Hepatocyte (in vitro differentiated cells): Measurements from ENCODE around the gene MAP6. TPM values are rescaled to one million over a fixed set of nuclear protein-coding genes. Genes with fewer than 3 reads are reported as not detected.

Experiments
- DNase-seq: peaks from one replicate; pipeline ENCODE4 v3.0.0-alpha.2; 2016; ENCODE audit warnings: low spot score
- H2AFZ ChIP-seq: fragments of 200-600 bp; sonication (generic); 2 replicates; pipeline ENCODE4 v1.6.0; 2016; ENCODE audit warnings: antibody characterized with exemption, mild to moderate bottlenecking
- H3K27ac ChIP-seq: fragments of 200-600 bp; sonication (generic); 2 replicates; pipeline ENCODE4 v1.5.1; 2016; ENCODE audit warnings: mild to moderate bottlenecking
- H3K27me3 ChIP-seq: fragments of 200-600 bp; sonication (generic); 2 replicates; pipeline ENCODE4 v1.6.1; 2016
- H3K36me3 ChIP-seq: fragments of 200-600 bp; sonication (generic); replicated peaks from 2 replicates; pipeline ENCODE4 v1.5.1; 2016; ENCODE audit warnings: low read depth; ENCODE audit not compliant: insufficient read depth
- H3K4me1 ChIP-seq: fragments of 200-600 bp; sonication (generic); 2 replicates; pipeline ENCODE4 v1.5.1; 2016; ENCODE audit warnings: mild to moderate bottlenecking, moderate library complexity; ENCODE audit not compliant: insufficient read depth
- H3K4me2 ChIP-seq: fragments of 200-600 bp; sonication (generic); 2 replicates; pipeline ENCODE4 v1.6.0; 2016
- H3K4me3 ChIP-seq: fragments of 200-600 bp; sonication (generic); 2 replicates; pipeline ENCODE4 v1.5.1; 2016; ENCODE audit warnings: mild to moderate bottlenecking
- H3K79me2 ChIP-seq: fragments of 200-600 bp; sonication (generic); 2 replicates; pipeline ENCODE4 v1.6.0; 2017; ENCODE audit warnings: mild to moderate bottlenecking
- H3K9me2 ChIP-seq: fragments of 200-600 bp; sonication (generic); replicated peaks from 2 replicates; pipeline ENCODE4 v1.6.0; 2017; ENCODE audit warnings: mild to moderate bottlenecking; ENCODE audit not compliant: insufficient read depth
- H3K9me3 ChIP-seq: fragments of 200-600 bp; sonication (generic); 2 replicates; pipeline ENCODE4 v1.5.1; 2016; ENCODE audit warnings: low read depth, mild to moderate bottlenecking
- H4K20me1 ChIP-seq: fragments of 200-600 bp; sonication (generic); 2 replicates; pipeline ENCODE4 v1.6.0; 2016; ENCODE audit warnings: mild to moderate bottlenecking; ENCODE audit not compliant: insufficient read depth, poor library complexity, severe bottlenecking
- EZH2 ChIP-seq: fragments of 200-600 bp; sonication (generic); IDR thresholded peaks from 2 replicates; pipeline ENCODE4 v1.6.1; 2016; ENCODE audit warnings: antibody characterized with exemption, mild to moderate bottlenecking, borderline replicate concordance
- EZH2phosphoT487 ChIP-seq: fragments of 200-600 bp; sonication (generic); IDR thresholded peaks from one replicate; pipeline ENCODE4 v1.6.1; 2018; ENCODE audit warnings: antibody characterized with exemption, mild to moderate bottlenecking, low read depth, moderate library complexity; ENCODE audit not compliant: unreplicated experiment, severe bottlenecking
- WGBS: methylation state at CpG from one replicate; pipeline ENCODE4 v1.1.6; 2016; ENCODE audit warnings: low lambda C conversion rate; ENCODE audit errors: missing lambda C conversion rate; 5-methylcytosine and 5-hydroxymethylcytosine counted together
- polyA plus RNA-seq: library from polyadenylated mRNA; unstranded; fragments of >200 nt; fragmentation: Nextera tagmentation; extraction: Ambion mirVana; gene quantifications from 2 replicates; pipeline ENCODE4 v1.2.1, GENCODE V29; 2016
- total RNA-seq: library from RNA; depleted of rRNA; stranded (reverse); fragments of >200 nt; gene quantifications from 2 replicates; pipeline ENCODE4 v1.2.3, GENCODE V29; 2014
- TF ChIP-seq, protein P1 (sequence below): fragments of 200-600 bp; sonication (generic); IDR thresholded peaks from 2 replicates; pipeline ENCODE4 v1.5.1; 2016; ENCODE audit warnings: antibody characterized with exemption, mild to moderate bottlenecking; ENCODE audit not compliant: poor library complexity

Gene MAP6
- total and polyA plus RNA-seq, 2 experiments from 2014 or later: 3.8 to 6.4 TPM

- H3K36me3 ChIP-seq: no peaks in the 10 kb centered on the region
- DNase-seq: no peak
- no peak overlapping the region for H3K4me3 ChIP-seq
- no peak overlapping the region for H2AFZ ChIP-seq
- H3K27ac ChIP-seq: no peak overlapping the region
- H4K20me1 ChIP-seq: no peaks in the 10 kb centered on the region
- peaks cover 43% of the 10 kb centered on the region for H3K27me3 ChIP-seq
- no peak overlapping the region for H3K4me2 ChIP-seq
- no peaks in the 10 kb centered on the region for H3K4me1 ChIP-seq
- no peaks in the 10 kb centered on the region for H3K9me2 ChIP-seq
- no peaks in the 10 kb centered on the region for H3K9me3 ChIP-seq
- no peak for TF ChIP-seq EZH2
- TF ChIP-seq, protein P1, sequence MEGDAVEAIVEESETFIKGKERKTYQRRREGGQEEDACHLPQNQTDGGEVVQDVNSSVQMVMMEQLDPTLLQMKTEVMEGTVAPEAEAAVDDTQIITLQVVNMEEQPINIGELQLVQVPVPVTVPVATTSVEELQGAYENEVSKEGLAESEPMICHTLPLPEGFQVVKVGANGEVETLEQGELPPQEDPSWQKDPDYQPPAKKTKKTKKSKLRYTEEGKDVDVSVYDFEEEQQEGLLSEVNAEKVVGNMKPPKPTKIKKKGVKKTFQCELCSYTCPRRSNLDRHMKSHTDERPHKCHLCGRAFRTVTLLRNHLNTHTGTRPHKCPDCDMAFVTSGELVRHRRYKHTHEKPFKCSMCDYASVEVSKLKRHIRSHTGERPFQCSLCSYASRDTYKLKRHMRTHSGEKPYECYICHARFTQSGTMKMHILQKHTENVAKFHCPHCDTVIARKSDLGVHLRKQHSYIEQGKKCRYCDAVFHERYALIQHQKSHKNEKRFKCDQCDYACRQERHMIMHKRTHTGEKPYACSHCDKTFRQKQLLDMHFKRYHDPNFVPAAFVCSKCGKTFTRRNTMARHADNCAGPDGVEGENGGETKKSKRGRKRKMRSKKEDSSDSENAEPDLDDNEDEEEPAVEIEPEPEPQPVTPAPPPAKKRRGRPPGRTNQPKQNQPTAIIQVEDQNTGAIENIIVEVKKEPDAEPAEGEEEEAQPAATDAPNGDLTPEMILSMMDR: no peak
- TF ChIP-seq EZH2phosphoT487: no peak
- 90% methylated on average over 4 of the region's 4 CpGs for WGBS
- H3K79me2 ChIP-seq: no peaks in the 10 kb centered on the region
These were observed 5.2 kb upstream of the MAP6 start for GRCh38 chr11:75673977-75674582.

- Histone ChIP-seq H3K4me2 (peak overlapping the region; percentile 98), H3K9me2 (no peaks in the 10 kb centered on the region), H3K36me3 (no peaks in the 10 kb centered on the region), H4K20me1 (no peaks in the 10 kb centered on the region), H3K27me3 (peaks cover 84% of the 10 kb centered on the region), H3K9me3 (no peaks in the 10 kb centered on the region), H3K4me3 (peak overlapping the region; percentile 75), H3K79me2 (no peaks in the 10 kb centered on the region), H3K27ac (no peak overlapping the region), H3K4me1 (peaks cover 10% of the 10 kb centered on the region), H2AFZ (peak overlapping the region; percentile 90)
- WGBS: 1% methylated on average over 72 of the region's 73 CpGs
- TF ChIP-seq, protein P1: no peak
- TF ChIP-seq EZH2: no peak
- TF ChIP-seq EZH2phosphoT487: no peak
- DNase-seq: peak; percentile 66
These were observed 897 bp downstream of the MAP6 start for GRCh38 chr11:75667831-75668450.

- Histone ChIP-seq H3K27me3 (peaks cover 82% of the 10 kb centered on the region), H3K9me2 (no peaks in the 10 kb centered on the region), H3K4me1 (peaks cover 10% of the 10 kb centered on the region), H3K27ac (no peak overlapping the region), H3K4me2 (peak overlapping the region; percentile 98), H3K36me3 (no peaks in the 10 kb centered on the region), H2AFZ (peak overlapping the region; percentile 76), H3K4me3 (peak overlapping the region; percentile 75), H3K9me3 (no peaks in the 10 kb centered on the region), H3K79me2 (no peaks in the 10 kb centered on the region), H4K20me1 (no peaks in the 10 kb centered on the region)
- DNase-seq: peak; percentile 57
- 2% methylated on average over 55 of the region's 63 CpGs for WGBS
- TF ChIP-seq EZH2 (no peak), EZH2phosphoT487 (no peak)
- TF ChIP-seq, protein P1: no peak
These were observed 1.5 kb downstream of the MAP6 start for GRCh38 chr11:75667255-75667830.
